ENCODE results near the gene BLMH. TPM values are rescaled to one million over a fixed set of nuclear protein-coding genes. Genes with fewer than 3 reads are reported as not detected.

BLMH gene
- total and polyA plus RNA-seq, 9 of the 15 experiments (the other 6 are each of a cell fraction or from before 2014, with no cell fraction given), result 26.0 to 118 (median 67.3) TPM

- TF ChIP-seq IRF9 (tag; IDR thresholded peaks at IDR 0.05) (no peak), ZBTB11 (CRISPR knock-in tag; IDR thresholded peaks at IDR 0.05) (no peak), SMC3 (conservative IDR thresholded peaks at IDR 0.05; ENCODE audit: insufficient read depth, low read depth, low read length) (no peak), CTBP1 (IDR thresholded peaks at IDR 0.05; ENCODE audit: borderline replicate concordance) (peak; percentile 60; the same call in 1 of the 2 replicates), ZNF134 (CRISPR knock-in tag; conservative IDR thresholded peaks at IDR 0.05) (no peak), ZNF280B (CRISPR knock-in tag; IDR thresholded peaks at IDR 0.05) (no peak), CBFA2T2 (conservative IDR thresholded peaks at IDR 0.05) (peak; percentile 27; the same call in 1 of the 2 replicates), ZFP30 (CRISPR knock-in tag; IDR thresholded peaks at IDR 0.05; ENCODE audit: borderline replicate concordance) (no peak), MEIS2 (IDR thresholded peaks at IDR 0.05; ENCODE audit: partially characterized antibody) (peak; percentile 98), RBM39 (optimal IDR thresholded peaks at IDR 0.05; ENCODE audit: low read depth, low read length) (no peak), ETV1 (tag; conservative IDR thresholded peaks at IDR 0.05; ENCODE audit: low read depth) (no peak), ZNF175 (CRISPR knock-in tag; IDR thresholded peaks at IDR 0.05; ENCODE audit: low read depth) (0 out of 2 replicates have a peak, but pooled peaks have one; percentile 43), ELK1 (CRISPR knock-in tag; IDR thresholded peaks at IDR 0.05) (no peak), MITF (IDR thresholded peaks at IDR 0.05) (no peak), SNRNP70 (optimal IDR thresholded peaks at IDR 0.05; ENCODE audit: low read depth, low read length) (no peak), NR4A1 (CRISPR knock-in tag; IDR thresholded peaks at IDR 0.05) (no peak), NR4A1 (tag; IDR thresholded peaks at IDR 0.05) (no peak), BRF1 (IDR thresholded peaks at IDR 0.05; ENCODE audit: borderline replicate concordance, extremely low read depth, insufficient read length) (no peak), CGGBP1 (CRISPR knock-in tag; IDR thresholded peaks at IDR 0.05) (no peak)
Observed at GRCh38 chr17:30323895-30324319, 32.2 kb upstream of the BLMH start (continued).

Data from K562 (cell line).